Naive thymus-derived CD4-positive, alpha-beta T cell (primary cell): ENCODE data around the gene ZNF570. TPM values are rescaled to one million over a fixed set of nuclear protein-coding genes. Genes with fewer than 3 reads are reported as not detected.

Source experiments
- ATAC-seq: fragments of 150-1000 bp; cut with Tn5 transposase; 2 replicates; pipeline ENCODE4 v1.10.0; 2021; ENCODE audit warnings: mild to moderate bottlenecking, moderate library complexity
- CTCF ChIA-PET: fragments of 350-600 bp; sonication (Branson Sonifier 250); formaldehyde crosslinking; loops from one replicate; lab custom pipeline; 2021; ENCODE audit warnings: antibody characterized with exemption; lab: Charles Lee
- POLR2A ChIA-PET: fragments of 350-600 bp; sonication (Branson Sonifier 250); formaldehyde crosslinking; loops from one replicate; lab custom pipeline; 2021; ENCODE audit warnings: antibody characterized with exemption, inconsistent platforms; lab: Charles Lee
- DNase-seq, 9 donors: peaks; one replicate each; pipeline versions ENCODE4 v3.0.0 to v3.0.0-alpha.2; 2020 to 2022; ENCODE audit warnings: mixed read lengths in 1 of 9
- H3K27ac ChIP-seq: one replicate; pipeline ENCODE4 v1.7.0; 2013; ENCODE audit warnings: mild to moderate bottlenecking, low read depth, low read length, moderate library complexity
- H3K27me3 ChIP-seq, 2 donors: one replicate each; pipeline ENCODE4 v1.7.0; 2013; ENCODE audit warnings: low read length in 2 of 2, mild to moderate bottlenecking in 2 of 2, moderate library complexity in 2 of 2; ENCODE audit not compliant: control insufficient read depth in 2 of 2, insufficient read depth in 2 of 2
- H3K36me3 ChIP-seq, 3 experiments: 1 replicate in 2 of 3; 2 replicates in 1 of 3; pipeline ENCODE4 v1.7.0; 2013; ENCODE audit warnings: low read length in 3 of 3, mild to moderate bottlenecking in 3 of 3, moderate library complexity in 1 of 3; ENCODE audit not compliant: insufficient read depth in 3 of 3, control insufficient read depth in 2 of 3
- H3K4me1 ChIP-seq, 2 donors: one replicate each; pipeline ENCODE4 v1.7.0; 2013; ENCODE audit warnings: low read length in 2 of 2, mild to moderate bottlenecking in 2 of 2, moderate library complexity in 1 of 2; ENCODE audit not compliant: control insufficient read depth in 2 of 2, insufficient read depth in 2 of 2
- H3K4me3 ChIP-seq: 2 replicates; pipeline ENCODE4 v1.7.0; 2013; ENCODE audit warnings: mild to moderate bottlenecking, low read length
- H3K9me3 ChIP-seq, 3 experiments: 1 replicate in 2 of 3; 2 replicates in 1 of 3; pipeline ENCODE4 v1.7.0; 2013; ENCODE audit warnings: low read length in 3 of 3; ENCODE audit not compliant: control insufficient read depth in 2 of 3
- H3K27ac Mint-ChIP-seq, 9 donors: one replicate each; pipeline ENCODE4 v1.8.0; 2020 to 2022; ENCODE audit warnings: mixed read lengths in 9 of 9, mild to moderate bottlenecking in 8 of 9, moderate library complexity in 5 of 9, inconsistent platforms in 2 of 9
- H3K27me3 Mint-ChIP-seq, 5 donors: one replicate each; pipeline ENCODE4 v1.8.0; 2021 to 2022; ENCODE audit warnings: mixed read lengths in 5 of 5, mild to moderate bottlenecking in 1 of 5
- H3K36me3 Mint-ChIP-seq, 5 donors: one replicate each; pipeline ENCODE4 v1.8.0; 2020 to 2022; ENCODE audit warnings: mixed read lengths in 5 of 5, mild to moderate bottlenecking in 3 of 5, inconsistent platforms in 1 of 5
- H3K4me1 Mint-ChIP-seq, 7 donors: one replicate each; pipeline ENCODE4 v1.8.0; 2020 to 2022; ENCODE audit warnings: mixed read lengths in 7 of 7, mild to moderate bottlenecking in 3 of 7, inconsistent platforms in 1 of 7
- H3K4me3 Mint-ChIP-seq, 10 donors: one replicate each; pipeline ENCODE4 v1.8.0; 2020 to 2022; ENCODE audit warnings: mild to moderate bottlenecking in 10 of 10, mixed read lengths in 10 of 10, moderate library complexity in 6 of 10, inconsistent platforms in 2 of 10
- H3K9me3 Mint-ChIP-seq, 11 donors: one replicate each; pipeline ENCODE4 v1.8.0; 2020 to 2022; ENCODE audit warnings: mixed read lengths in 11 of 11, mild to moderate bottlenecking in 4 of 11, inconsistent platforms in 1 of 11, moderate library complexity in 1 of 11
- intact Hi-C, 2 donors: fragments of 100-400 bp; cut with micrococcal nuclease; formaldehyde crosslinking; loops; one replicate each; pipeline ENCODE4 v1.15.1; 2023
- polyA plus RNA-seq, 2 donors: library from polyadenylated mRNA; unstranded; fragments of 300-500 nt; fragmentation: Illumina TruSeq; gene quantifications; one replicate each; pipeline ENCODE4 v1.2.3, GENCODE V29; 2021
- total RNA-seq, 6 experiments: library from RNA in 5 of 6; stranded (reverse) in 5 of 6; gene quantifications; 1 replicate in 5 of 6; 2 replicates in 1 of 6; pipeline ENCODE4 v1.2.3 and lab custom pipeline; 2021 to 2026

ZNF570 gene
- total and polyA plus RNA-seq, 7 experiments from 2014 or later = 4.1 to 10.9 (median 8.5) TPM

GRCh38 chr19:37537391-37537947 is 68.3 kb downstream of the ZNF570 start:
- DNase-seq (no peak), ATAC-seq (no peak)
- Mint-ChIP-seq H3K4me1 (no peaks in the 10 kb centered on the region), H3K4me3 (peak overlapping the region in 1 of 10 donors; percentile 36), H3K27ac (no peak overlapping the region), H3K27me3 (no peaks in the 10 kb centered on the region), H3K36me3 (peaks cover 19 to 56% (median 47%) of the 10 kb centered on the region in 5 donors), H3K9me3 (peaks cover 12 to 89% (median 63%) of the 10 kb centered on the region in 11 donors)
- peaks cover 17 to 84% (median 30%) of the 10 kb centered on the region in 3 experiments for H3K9me3 ChIP-seq
- no peak overlapping the region for H3K27ac ChIP-seq
- no peaks in the 10 kb centered on the region for H3K27me3 ChIP-seq
- no peak overlapping the region for H3K4me3 ChIP-seq
- H3K36me3 ChIP-seq = peaks cover 0 to 50% (median 19%) of the 10 kb centered on the region in 3 experiments
- CTCF ChIA-PET = no interaction called here
- H3K4me1 ChIP-seq = no peaks in the 10 kb centered on the region
- POLR2A ChIA-PET = no interaction called here
- intact Hi-C loops = no loop called here

Other genes with a start within 250 kb of the ZNF570 start
- 10 to 100 TPM in 3 of 5 experiments, 1 to 10 TPM in 2; 5.6 to 13.6 (median 13.2) TPM for gene ZNF527, start 98.3 kb upstream of the ZNF570 start, total RNA-seq
- gene ZNF527, start 98.3 kb upstream of the ZNF570 start, polyA plus RNA-seq = 10 to 100 TPM in 1 of 2 donors, 1 to 10 TPM in 1; 8.2 to 11.9 TPM
- 10 to 100 TPM in 2 of 5 experiments, 1 to 10 TPM in 3; 4.1 to 16.4 (median 8.5) TPM for gene ZNF569, start 1.9 kb upstream of the ZNF570 start, total RNA-seq
- gene ZNF569, start 1.9 kb upstream of the ZNF570 start, polyA plus RNA-seq = 1 to 10 TPM; 5.0 to 5.9 TPM
- 10 to 100 TPM in 1 of 5 experiments, 1 to 10 TPM in 4; 1.1 to 11.7 (median 6.0) TPM for gene ZNF793, start 37.6 kb downstream of the ZNF570 start, total RNA-seq
- 1 to 10 TPM; 3.3 to 4.0 TPM for gene ZNF793, start 37.6 kb downstream of the ZNF570 start, polyA plus RNA-seq
- 10 to 100 TPM in 1 of 5 experiments, 1 to 10 TPM in 4; 1.5 to 12.4 (median 9.0) TPM for gene ZNF571, start 125.4 kb downstream of the ZNF570 start, total RNA-seq
- gene ZNF571, start 125.4 kb downstream of the ZNF570 start, polyA plus RNA-seq = 1 to 10 TPM; 5.2 to 5.9 TPM
- gene ZNF540, start 125.5 kb downstream of the ZNF570 start, total RNA-seq = 10 to 100 TPM in 4 of 5 experiments, under 1 TPM in 1; 0.99 to 22.7 (median 17.6) TPM
- gene ZNF540, start 125.5 kb downstream of the ZNF570 start, polyA plus RNA-seq = 1 to 10 TPM; 7.4 to 9.0 TPM
- gene ZFP30, start 186.1 kb downstream of the ZNF570 start, total RNA-seq = 10 to 100 TPM in 4 of 5 experiments, 1 to 10 TPM in 1; 5.7 to 18.9 (median 14.2) TPM
- gene ZFP30, start 186.1 kb downstream of the ZNF570 start, polyA plus RNA-seq = 1 to 10 TPM; 2.7 to 3.7 TPM